GM23338 (cell line): ENCODE measurements around the gene CD6. TPM values are rescaled to one million over a fixed set of nuclear protein-coding genes. Genes with fewer than 3 reads are reported as not detected.

Experiments used
- ATAC-seq: fragments of 200-7000 bp; cut with Tn5 transposase; 3 replicates; pipeline ENCODE4 v1.9.1; 2020
- DNase-seq: peaks from one replicate; pipeline ENCODE4 v3.0.0-alpha.2; 2015; ENCODE audit warnings: low spot score
- H2AFZ ChIP-seq: fragments of 200-600 bp; sonication (generic); 2 replicates; pipeline ENCODE4 v1.8.0; 2016; ENCODE audit warnings: antibody characterized with exemption, mild to moderate bottlenecking, moderate library complexity
- H3F3A ChIP-seq: fragments of 200-600 bp; sonication (generic); replicated peaks from 2 replicates; pipeline ENCODE4 v1.8.0; 2017; ENCODE audit warnings: antibody characterized with exemption, mixed run types, low read depth
- H3K27ac ChIP-seq: fragments of 200-600 bp; sonication (generic); 2 replicates; pipeline ENCODE4 v1.6.1; 2016; ENCODE audit warnings: low read depth
- H3K27me3 ChIP-seq: fragments of 200-600 bp; sonication (generic); 2 replicates; pipeline ENCODE4 v1.8.0; 2016; ENCODE audit warnings: mild to moderate bottlenecking, mixed run types, moderate library complexity; ENCODE audit not compliant: insufficient read depth
- H3K36me3 ChIP-seq: fragments of 200-600 bp; sonication (generic); 2 replicates; pipeline ENCODE4 v1.8.0; 2016; ENCODE audit warnings: mild to moderate bottlenecking; ENCODE audit not compliant: insufficient read depth
- H3K4me1 ChIP-seq: fragments of 200-600 bp; sonication (generic); 2 replicates; pipeline ENCODE4 v1.8.0; 2016; ENCODE audit warnings: mild to moderate bottlenecking, moderate library complexity; ENCODE audit not compliant: insufficient read depth
- H3K4me2 ChIP-seq: fragments of 200-600 bp; sonication (generic); 2 replicates; pipeline ENCODE4 v1.7.1; 2017; ENCODE audit warnings: mixed run types
- H3K4me3 ChIP-seq: fragments of 200-600 bp; sonication (generic); 2 replicates; pipeline ENCODE4 v1.6.1; 2016; ENCODE audit warnings: mixed run types
- H3K79me2 ChIP-seq: fragments of 200-600 bp; sonication (generic); replicated peaks from 2 replicates; pipeline ENCODE4 v1.8.0; 2017; ENCODE audit warnings: mild to moderate bottlenecking; ENCODE audit not compliant: insufficient read depth
- H3K9me2 ChIP-seq: fragments of 200-600 bp; sonication (generic); 2 replicates; pipeline ENCODE4 v1.8.0; 2017; ENCODE audit not compliant: insufficient read depth
- H4K20me1 ChIP-seq: fragments of 200-600 bp; sonication (generic); replicated peaks from 2 replicates; pipeline ENCODE4 v1.8.0; 2017; ENCODE audit warnings: mild to moderate bottlenecking; ENCODE audit not compliant: insufficient read depth
- H3K27ac Mint-ChIP-seq: 2 replicates; pipeline ENCODE4 v1.8.0; 2020; ENCODE audit warnings: inconsistent platforms, mild to moderate bottlenecking, moderate library complexity, mixed read lengths
- H3K27me3 Mint-ChIP-seq: 3 replicates; pipeline ENCODE4 v1.8.0; 2022; ENCODE audit warnings: low read depth, mild to moderate bottlenecking, moderate library complexity, mixed read lengths, inconsistent platforms; ENCODE audit not compliant: insufficient read depth, poor library complexity
- H3K36me3 Mint-ChIP-seq: 3 replicates; pipeline ENCODE4 v1.8.0; 2021; ENCODE audit warnings: low read depth, mild to moderate bottlenecking, inconsistent platforms, moderate library complexity, mixed read lengths
- H3K4me1 Mint-ChIP-seq: 3 replicates; pipeline ENCODE4 v1.8.0; 2020; ENCODE audit warnings: mild to moderate bottlenecking, inconsistent platforms, mixed read lengths
- H3K4me3 Mint-ChIP-seq: 3 replicates; pipeline ENCODE4 v1.8.0; 2021; ENCODE audit warnings: moderate library complexity, mild to moderate bottlenecking, inconsistent platforms, mixed read lengths
- H3K9me3 Mint-ChIP-seq: 3 replicates; pipeline ENCODE4 v1.8.0; 2020; ENCODE audit warnings: moderate library complexity, mild to moderate bottlenecking, inconsistent platforms, mixed read lengths
- CREB1 ChIP-seq: fragments of 250-450 bp; sonication (Bioruptor Pico); IDR thresholded peaks from 2 replicates; pipeline ENCODE4 v1.5.0; 2020; ENCODE audit warnings: low read depth, mild to moderate bottlenecking, moderate library complexity
- EZH2 ChIP-seq: fragments of 200-600 bp; sonication (generic); IDR thresholded peaks from one replicate; pipeline ENCODE4 v1.8.0; 2017; ENCODE audit warnings: antibody characterized with exemption, mild to moderate bottlenecking, low read depth; ENCODE audit not compliant: unreplicated experiment
- JUNB ChIP-seq: IDR thresholded peaks from one replicate; pipeline ENCODE4 v1.6.1; 2016; ENCODE audit warnings: antibody characterized with exemption; ENCODE audit not compliant: unreplicated experiment
- NANOG ChIP-seq: IDR thresholded peaks from 2 replicates; pipeline ENCODE4 v1.6.1; 2016; ENCODE audit warnings: antibody characterized with exemption, borderline replicate concordance
- POLR2AphosphoS5 ChIP-seq: IDR thresholded peaks from 2 replicates; pipeline ENCODE4 v1.6.1; 2016; ENCODE audit warnings: antibody characterized with exemption, low read depth
- STAT1 ChIP-seq: IDR thresholded peaks from one replicate; pipeline ENCODE4 v1.6.1; 2016; ENCODE audit warnings: antibody characterized with exemption; ENCODE audit not compliant: unreplicated experiment
- ZNF114 ChIP-seq: fragments of 250-450 bp; sonication (Bioruptor Pico); IDR thresholded peaks from 2 replicates; pipeline ENCODE4 v1.5.0; 2020; ENCODE audit warnings: mild to moderate bottlenecking, moderate library complexity
- ZNF331 ChIP-seq: fragments of 250-450 bp; sonication (Bioruptor Pico); IDR thresholded peaks from 2 replicates; pipeline ENCODE4 v1.5.0; 2020; ENCODE audit warnings: low read depth, mild to moderate bottlenecking, moderate library complexity
- polyA plus RNA-seq: library from polyadenylated mRNA; unstranded; fragments of >200 nt; fragmentation: Nextera tagmentation; extraction: Ambion mirVana; gene quantifications from 2 replicates; pipeline ENCODE4 v1.2.1, GENCODE V29; 2016
- total RNA-seq: library from RNA; depleted of rRNA; stranded (reverse); fragments of >200 nt; shearing (Covaris generic); gene quantifications from 2 replicates; pipeline ENCODE4 v1.2.3, GENCODE V29; 2014
- TF ChIP-seq, protein P1 (sequence below), 2 experiments: fragments of 200-600 bp in 1 of 2; sonication (generic) in 1 of 2; conservative IDR thresholded peaks; 2 replicates each; pipeline versions ENCODE4 v1.5.1 to v1.6.1; 2016 to 2017; ENCODE audit warnings: antibody characterized with exemption in 2 of 2, low read depth in 2 of 2, mild to moderate bottlenecking in 2 of 2, moderate library complexity in 1 of 2
- TF ChIP-seq, protein P2 (sequence below): fragments of 250-450 bp; sonication (Bioruptor Pico); IDR thresholded peaks from 2 replicates; pipeline ENCODE4 v1.5.0; 2020; ENCODE audit warnings: mild to moderate bottlenecking, moderate library complexity
- TF ChIP-seq, protein P3 (sequence below): IDR thresholded peaks from one replicate; pipeline ENCODE4 v1.6.1; 2018; ENCODE audit warnings: antibody characterized with exemption; ENCODE audit not compliant: unreplicated experiment
- TF ChIP-seq, protein P4 (sequence below): IDR thresholded peaks from 2 replicates; pipeline ENCODE4 v1.6.1; 2016; ENCODE audit warnings: antibody characterized with exemption

Gene CD6
- total and polyA plus RNA-seq, 2 experiments from 2014 or later = 0.49 TPM; not detected in 1

DNA sequence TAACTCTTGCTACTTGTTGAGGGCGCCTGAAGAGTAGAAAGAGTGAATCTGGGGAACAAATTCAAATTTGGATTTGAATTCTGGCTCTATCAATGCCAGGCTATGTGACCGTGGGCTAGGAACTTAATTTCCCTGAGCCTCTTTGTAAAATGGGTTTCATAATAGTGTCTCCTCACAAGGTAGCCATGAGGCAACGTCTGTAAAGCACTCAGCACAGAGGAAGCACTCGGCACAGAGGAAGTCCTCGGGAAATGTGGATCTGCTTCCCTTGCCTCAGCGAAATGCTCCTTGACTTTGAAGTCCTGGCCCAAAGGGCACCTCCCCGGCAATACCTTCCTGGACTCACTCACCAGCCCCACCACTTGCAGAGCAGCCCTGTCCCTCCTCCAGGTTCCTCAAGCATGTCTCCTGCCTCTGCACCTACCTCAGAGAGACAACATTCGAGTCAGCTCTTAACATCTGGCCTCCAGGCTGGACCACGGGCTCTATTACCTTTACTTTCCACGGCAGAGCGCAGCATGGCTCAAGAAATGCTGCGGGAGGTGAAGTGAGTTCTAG lies 17.7 kb downstream of the CD6 start:
- ATAC-seq = no peak

More for the DNA sequence above, 17.7 kb downstream of the CD6 start:
- Mint-ChIP-seq H3K9me3 (no peaks in the 10 kb centered on the region), H3K27me3 (no peaks in the 10 kb centered on the region), H3K36me3 (no peaks in the 10 kb centered on the region), H3K4me3 (no peak overlapping the region), H3K4me1 (no peaks in the 10 kb centered on the region), H3K27ac (no peak overlapping the region; the same call in 1 of the 2 replicates)
- Histone ChIP-seq H3K79me2 (no peaks in the 10 kb centered on the region), H3K4me1 (no peaks in the 10 kb centered on the region), H3K4me3 (no peak overlapping the region), H3K9me2 (no peaks in the 10 kb centered on the region), H2AFZ (no peak overlapping the region; the same call in 1 of the 2 replicates), H3K36me3 (no peaks in the 10 kb centered on the region), H4K20me1 (no peaks in the 10 kb centered on the region), H3K27me3 (no peaks in the 10 kb centered on the region), H3K27ac (no peak overlapping the region), H3K4me2 (no peak overlapping the region), H3F3A (no peaks in the 10 kb centered on the region)
- TF ChIP-seq NANOG = no peak
- no peak for TF ChIP-seq ZNF331 (CRISPR knock-in tag)
- TF ChIP-seq ZNF114 = no peak
- TF ChIP-seq, protein P1, sequence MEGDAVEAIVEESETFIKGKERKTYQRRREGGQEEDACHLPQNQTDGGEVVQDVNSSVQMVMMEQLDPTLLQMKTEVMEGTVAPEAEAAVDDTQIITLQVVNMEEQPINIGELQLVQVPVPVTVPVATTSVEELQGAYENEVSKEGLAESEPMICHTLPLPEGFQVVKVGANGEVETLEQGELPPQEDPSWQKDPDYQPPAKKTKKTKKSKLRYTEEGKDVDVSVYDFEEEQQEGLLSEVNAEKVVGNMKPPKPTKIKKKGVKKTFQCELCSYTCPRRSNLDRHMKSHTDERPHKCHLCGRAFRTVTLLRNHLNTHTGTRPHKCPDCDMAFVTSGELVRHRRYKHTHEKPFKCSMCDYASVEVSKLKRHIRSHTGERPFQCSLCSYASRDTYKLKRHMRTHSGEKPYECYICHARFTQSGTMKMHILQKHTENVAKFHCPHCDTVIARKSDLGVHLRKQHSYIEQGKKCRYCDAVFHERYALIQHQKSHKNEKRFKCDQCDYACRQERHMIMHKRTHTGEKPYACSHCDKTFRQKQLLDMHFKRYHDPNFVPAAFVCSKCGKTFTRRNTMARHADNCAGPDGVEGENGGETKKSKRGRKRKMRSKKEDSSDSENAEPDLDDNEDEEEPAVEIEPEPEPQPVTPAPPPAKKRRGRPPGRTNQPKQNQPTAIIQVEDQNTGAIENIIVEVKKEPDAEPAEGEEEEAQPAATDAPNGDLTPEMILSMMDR (conservative IDR thresholded peaks at IDR 0.05; ENCODE audit: low read depth in 2 of 2) = no peak
- no peak for TF ChIP-seq EZH2
- TF ChIP-seq, protein P2, sequence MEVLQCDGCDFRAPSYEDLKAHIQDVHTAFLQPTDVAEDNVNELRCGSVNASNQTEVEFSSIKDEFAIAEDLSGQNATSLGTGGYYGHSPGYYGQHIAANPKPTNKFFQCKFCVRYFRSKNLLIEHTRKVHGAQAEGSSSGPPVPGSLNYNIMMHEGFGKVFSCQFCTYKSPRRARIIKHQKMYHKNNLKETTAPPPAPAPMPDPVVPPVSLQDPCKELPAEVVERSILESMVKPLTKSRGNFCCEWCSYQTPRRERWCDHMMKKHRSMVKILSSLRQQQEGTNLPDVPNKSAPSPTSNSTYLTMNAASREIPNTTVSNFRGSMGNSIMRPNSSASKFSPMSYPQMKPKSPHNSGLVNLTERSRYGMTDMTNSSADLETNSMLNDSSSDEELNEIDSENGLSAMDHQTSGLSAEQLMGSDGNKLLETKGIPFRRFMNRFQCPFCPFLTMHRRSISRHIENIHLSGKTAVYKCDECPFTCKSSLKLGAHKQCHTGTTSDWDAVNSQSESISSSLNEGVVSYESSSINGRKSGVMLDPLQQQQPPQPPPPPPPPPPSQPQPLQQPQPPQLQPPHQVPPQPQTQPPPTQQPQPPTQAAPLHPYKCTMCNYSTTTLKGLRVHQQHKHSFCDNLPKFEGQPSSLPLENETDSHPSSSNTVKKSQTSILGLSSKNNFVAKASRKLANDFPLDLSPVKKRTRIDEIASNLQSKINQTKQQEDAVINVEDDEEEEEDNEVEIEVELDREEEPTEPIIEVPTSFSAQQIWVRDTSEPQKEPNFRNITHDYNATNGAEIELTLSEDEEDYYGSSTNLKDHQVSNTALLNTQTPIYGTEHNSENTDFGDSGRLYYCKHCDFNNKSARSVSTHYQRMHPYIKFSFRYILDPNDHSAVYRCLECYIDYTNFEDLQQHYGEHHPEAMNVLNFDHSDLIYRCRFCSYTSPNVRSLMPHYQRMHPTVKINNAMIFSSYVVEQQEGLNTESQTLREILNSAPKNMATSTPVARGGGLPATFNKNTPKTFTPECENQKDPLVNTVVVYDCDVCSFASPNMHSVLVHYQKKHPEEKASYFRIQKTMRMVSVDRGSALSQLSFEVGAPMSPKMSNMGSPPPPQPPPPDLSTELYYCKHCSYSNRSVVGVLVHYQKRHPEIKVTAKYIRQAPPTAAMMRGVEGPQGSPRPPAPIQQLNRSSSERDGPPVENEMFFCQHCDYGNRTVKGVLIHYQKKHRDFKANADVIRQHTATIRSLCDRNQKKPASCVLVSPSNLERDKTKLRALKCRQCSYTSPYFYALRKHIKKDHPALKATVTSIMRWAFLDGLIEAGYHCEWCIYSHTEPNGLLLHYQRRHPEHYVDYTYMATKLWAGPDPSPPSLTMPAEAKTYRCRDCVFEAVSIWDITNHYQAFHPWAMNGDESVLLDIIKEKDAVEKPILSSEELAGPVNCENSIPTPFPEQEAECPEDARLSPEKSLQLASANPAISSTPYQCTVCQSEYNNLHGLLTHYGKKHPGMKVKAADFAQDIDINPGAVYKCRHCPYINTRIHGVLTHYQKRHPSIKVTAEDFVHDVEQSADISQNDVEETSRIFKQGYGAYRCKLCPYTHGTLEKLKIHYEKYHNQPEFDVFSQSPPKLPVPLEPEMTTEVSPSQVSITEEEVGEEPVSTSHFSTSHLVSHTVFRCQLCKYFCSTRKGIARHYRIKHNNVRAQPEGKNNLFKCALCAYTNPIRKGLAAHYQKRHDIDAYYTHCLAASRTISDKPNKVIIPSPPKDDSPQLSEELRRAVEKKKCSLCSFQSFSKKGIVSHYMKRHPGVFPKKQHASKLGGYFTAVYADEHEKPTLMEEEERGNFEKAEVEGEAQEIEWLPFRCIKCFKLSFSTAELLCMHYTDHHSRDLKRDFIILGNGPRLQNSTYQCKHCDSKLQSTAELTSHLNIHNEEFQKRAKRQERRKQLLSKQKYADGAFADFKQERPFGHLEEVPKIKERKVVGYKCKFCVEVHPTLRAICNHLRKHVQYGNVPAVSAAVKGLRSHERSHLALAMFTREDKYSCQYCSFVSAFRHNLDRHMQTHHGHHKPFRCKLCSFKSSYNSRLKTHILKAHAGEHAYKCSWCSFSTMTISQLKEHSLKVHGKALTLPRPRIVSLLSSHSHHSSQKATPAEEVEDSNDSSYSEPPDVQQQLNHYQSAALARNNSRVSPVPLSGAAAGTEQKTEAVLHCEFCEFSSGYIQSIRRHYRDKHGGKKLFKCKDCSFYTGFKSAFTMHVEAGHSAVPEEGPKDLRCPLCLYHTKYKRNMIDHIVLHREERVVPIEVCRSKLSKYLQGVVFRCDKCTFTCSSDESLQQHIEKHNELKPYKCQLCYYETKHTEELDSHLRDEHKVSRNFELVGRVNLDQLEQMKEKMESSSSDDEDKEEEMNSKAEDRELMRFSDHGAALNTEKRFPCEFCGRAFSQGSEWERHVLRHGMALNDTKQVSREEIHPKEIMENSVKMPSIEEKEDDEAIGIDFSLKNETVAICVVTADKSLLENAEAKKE (CRISPR knock-in tag) = no peak
- no peak for TF ChIP-seq CREB1 (CRISPR knock-in tag)
- TF ChIP-seq JUNB = no peak
- TF ChIP-seq POLR2AphosphoS5 = no peak
- TF ChIP-seq, protein P3, sequence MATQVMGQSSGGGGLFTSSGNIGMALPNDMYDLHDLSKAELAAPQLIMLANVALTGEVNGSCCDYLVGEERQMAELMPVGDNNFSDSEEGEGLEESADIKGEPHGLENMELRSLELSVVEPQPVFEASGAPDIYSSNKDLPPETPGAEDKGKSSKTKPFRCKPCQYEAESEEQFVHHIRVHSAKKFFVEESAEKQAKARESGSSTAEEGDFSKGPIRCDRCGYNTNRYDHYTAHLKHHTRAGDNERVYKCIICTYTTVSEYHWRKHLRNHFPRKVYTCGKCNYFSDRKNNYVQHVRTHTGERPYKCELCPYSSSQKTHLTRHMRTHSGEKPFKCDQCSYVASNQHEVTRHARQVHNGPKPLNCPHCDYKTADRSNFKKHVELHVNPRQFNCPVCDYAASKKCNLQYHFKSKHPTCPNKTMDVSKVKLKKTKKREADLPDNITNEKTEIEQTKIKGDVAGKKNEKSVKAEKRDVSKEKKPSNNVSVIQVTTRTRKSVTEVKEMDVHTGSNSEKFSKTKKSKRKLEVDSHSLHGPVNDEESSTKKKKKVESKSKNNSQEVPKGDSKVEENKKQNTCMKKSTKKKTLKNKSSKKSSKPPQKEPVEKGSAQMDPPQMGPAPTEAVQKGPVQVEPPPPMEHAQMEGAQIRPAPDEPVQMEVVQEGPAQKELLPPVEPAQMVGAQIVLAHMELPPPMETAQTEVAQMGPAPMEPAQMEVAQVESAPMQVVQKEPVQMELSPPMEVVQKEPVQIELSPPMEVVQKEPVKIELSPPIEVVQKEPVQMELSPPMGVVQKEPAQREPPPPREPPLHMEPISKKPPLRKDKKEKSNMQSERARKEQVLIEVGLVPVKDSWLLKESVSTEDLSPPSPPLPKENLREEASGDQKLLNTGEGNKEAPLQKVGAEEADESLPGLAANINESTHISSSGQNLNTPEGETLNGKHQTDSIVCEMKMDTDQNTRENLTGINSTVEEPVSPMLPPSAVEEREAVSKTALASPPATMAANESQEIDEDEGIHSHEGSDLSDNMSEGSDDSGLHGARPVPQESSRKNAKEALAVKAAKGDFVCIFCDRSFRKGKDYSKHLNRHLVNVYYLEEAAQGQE = no peak
- TF ChIP-seq STAT1 = no peak
- TF ChIP-seq, protein P4, sequence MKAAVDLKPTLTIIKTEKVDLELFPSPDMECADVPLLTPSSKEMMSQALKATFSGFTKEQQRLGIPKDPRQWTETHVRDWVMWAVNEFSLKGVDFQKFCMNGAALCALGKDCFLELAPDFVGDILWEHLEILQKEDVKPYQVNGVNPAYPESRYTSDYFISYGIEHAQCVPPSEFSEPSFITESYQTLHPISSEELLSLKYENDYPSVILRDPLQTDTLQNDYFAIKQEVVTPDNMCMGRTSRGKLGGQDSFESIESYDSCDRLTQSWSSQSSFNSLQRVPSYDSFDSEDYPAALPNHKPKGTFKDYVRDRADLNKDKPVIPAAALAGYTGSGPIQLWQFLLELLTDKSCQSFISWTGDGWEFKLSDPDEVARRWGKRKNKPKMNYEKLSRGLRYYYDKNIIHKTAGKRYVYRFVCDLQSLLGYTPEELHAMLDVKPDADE = no peak
- DNase-seq = no peak
